Natural killer cell (primary cell): ENCODE measurements around the gene MYO16. TPM values are rescaled to one million over a fixed set of nuclear protein-coding genes. Genes with fewer than 3 reads are reported as not detected.

Experiments
- ATAC-seq, 3 donors: fragments of 150-1000 bp in 2 of 3; fragments of 200-7000 bp in 1 of 3; cut with Tn5 transposase; 1 replicate in 1 of 3; 2 replicates in 2 of 3; pipeline ENCODE4 v1.10.0; 2021; ENCODE audit warnings: mild to moderate bottlenecking in 2 of 3, moderate library complexity in 2 of 3
- DNase-seq, 2 donors: peaks; one replicate each; pipeline versions ENCODE4 v3.0.0 to v3.0.0-alpha.2; 2013 to 2021; ENCODE audit warnings: mixed read lengths in 1 of 2
- H3K27ac ChIP-seq: one replicate; pipeline ENCODE4 v1.5.1; 2013; ENCODE audit warnings: mild to moderate bottlenecking, low read length
- H3K27me3 ChIP-seq: one replicate; pipeline ENCODE4 v1.6.1; 2013; ENCODE audit warnings: low read length; ENCODE audit not compliant: control insufficient read depth, insufficient read depth
- H3K36me3 ChIP-seq: one replicate; pipeline ENCODE4 v1.6.1; 2013; ENCODE audit warnings: low read length; ENCODE audit not compliant: control insufficient read depth, insufficient read depth
- H3K4me1 ChIP-seq: one replicate; pipeline ENCODE4 v1.6.1; 2013; ENCODE audit warnings: low read length; ENCODE audit not compliant: control insufficient read depth, insufficient read depth
- H3K4me3 ChIP-seq: one replicate; pipeline ENCODE4 v1.5.1; 2013; ENCODE audit warnings: low read length
- H3K9me3 ChIP-seq: one replicate; pipeline ENCODE4 v1.6.1; 2013; ENCODE audit warnings: low read length; ENCODE audit not compliant: control insufficient read depth, insufficient read depth
- H3K27ac Mint-ChIP-seq, 2 donors: one replicate each; pipeline ENCODE4 v1.8.0; 2022; ENCODE audit warnings: mild to moderate bottlenecking in 2 of 2, mixed read lengths in 2 of 2, moderate library complexity in 1 of 2
- H3K27me3 Mint-ChIP-seq, 2 donors: one replicate each; pipeline ENCODE4 v1.8.0; 2022; ENCODE audit warnings: low read depth in 2 of 2, mixed read lengths in 2 of 2
- H3K36me3 Mint-ChIP-seq: one replicate; pipeline ENCODE4 v1.8.0; 2022; ENCODE audit warnings: mixed read lengths
- H3K4me1 Mint-ChIP-seq, 2 donors: one replicate each; pipeline ENCODE4 v1.8.0; 2022; ENCODE audit warnings: mixed read lengths in 2 of 2
- H3K4me3 Mint-ChIP-seq: one replicate; pipeline ENCODE4 v1.8.0; 2022; ENCODE audit warnings: mild to moderate bottlenecking, moderate library complexity, mixed read lengths
- H3K9me3 Mint-ChIP-seq, 2 donors: one replicate each; pipeline ENCODE4 v1.8.0; 2022; ENCODE audit warnings: mixed read lengths in 2 of 2
- CTCF ChIP-seq: fragments of 200-600 bp; IDR thresholded peaks from one replicate; pipeline ENCODE4 v1.8.0; 2022; ENCODE audit warnings: antibody characterized with exemption
- WGBS: methylation state at CpG from one replicate; pipeline ENCODE4 v1.1.7; 2013; ENCODE audit warnings: missing lambda C conversion rate; ENCODE audit not compliant: insufficient coverage; 5-methylcytosine and 5-hydroxymethylcytosine counted together
- intact Hi-C: fragments of 100-400 bp; cut with micrococcal nuclease; formaldehyde crosslinking; loops from one replicate; pipeline ENCODE4 v1.14.2; 2022
- total RNA-seq, 4 donors: library from RNA; stranded (reverse); fragments of 120-200 nt in 1 of 4; gene quantifications; one replicate each; pipeline versions ENCODE4 v1.2.3 to v1.2.4, GENCODE V29; 2013 to 2022

The MYO16 gene
- total RNA-seq, 3 donors from 2014 or later (not counting 1 experiment from before 2014, with no cell fraction given), result 0.28 TPM; not detected in 2

DNA sequence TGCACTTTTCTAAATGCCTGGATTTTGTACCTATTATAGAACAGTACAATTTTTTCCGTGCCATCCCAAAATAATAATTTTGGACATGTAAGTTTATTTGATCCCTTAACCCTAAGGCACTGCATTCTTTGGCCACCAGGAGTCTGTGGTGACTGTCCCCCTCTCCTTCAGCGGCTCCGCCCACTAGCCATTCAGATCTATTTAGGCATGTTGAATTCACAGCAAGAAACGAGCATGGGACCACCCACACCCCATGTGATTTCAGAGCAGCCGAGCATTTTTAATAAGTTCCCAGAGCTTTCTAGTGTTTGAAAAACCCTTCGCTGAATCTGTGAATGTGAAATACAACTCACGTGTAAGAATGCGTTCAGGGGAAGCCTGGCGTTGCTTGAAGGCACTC lies 567.5 kb downstream of the MYO16 start:
- no peak for DNase-seq
- no peaks in the 10 kb centered on the region for H3K4me1 Mint-ChIP-seq

DNA sequence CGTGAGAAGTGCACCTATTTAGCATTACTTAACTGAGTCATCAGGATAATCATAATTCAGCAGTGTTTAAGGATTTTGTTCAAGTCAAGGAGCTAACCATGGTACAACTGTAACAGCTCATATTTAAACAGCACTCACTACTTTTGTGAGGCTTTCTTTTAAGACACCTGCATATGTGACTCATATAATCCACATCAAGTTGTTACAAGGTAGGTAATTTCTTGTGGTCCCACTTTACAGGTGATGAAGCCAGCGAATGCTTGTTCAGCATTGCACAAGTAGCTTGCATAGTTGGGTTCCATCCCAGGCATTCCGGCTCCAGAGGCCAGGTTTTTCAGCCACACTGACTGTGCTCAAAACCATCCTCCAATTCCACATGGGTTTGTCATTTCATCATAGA lies 569.2 kb downstream of the MYO16 start:
- WGBS, result 90% methylated on average over 2 of the region's 3 CpGs
- H3K4me3 ChIP-seq, result no peak overlapping the region
- Mint-ChIP-seq H3K4me3 (no peak overlapping the region), H3K4me1 (no peaks in the 10 kb centered on the region), H3K9me3 (no peaks in the 10 kb centered on the region), H3K36me3 (no peaks in the 10 kb centered on the region), H3K27me3 (peaks cover 8 to 26% of the 10 kb centered on the region in 2 donors), H3K27ac (no peak overlapping the region)
- intact Hi-C loops, result no loop called here
- H3K27me3 ChIP-seq, result no peaks in the 10 kb centered on the region
- no peak for TF ChIP-seq CTCF
- no peaks in the 10 kb centered on the region for H3K9me3 ChIP-seq
- ATAC-seq (no peak), DNase-seq (no peak)
- no peak overlapping the region for H3K27ac ChIP-seq
- H3K4me1 ChIP-seq, result no peaks in the 10 kb centered on the region
- no peaks in the 10 kb centered on the region for H3K36me3 ChIP-seq

More for the DNA sequence above, 567.5 kb downstream of the MYO16 start:
- Mint-ChIP-seq H3K27ac (no peak overlapping the region), H3K27me3 (peaks cover 13 to 36% of the 10 kb centered on the region in 2 donors), H3K36me3 (no peaks in the 10 kb centered on the region), H3K4me3 (no peak overlapping the region), H3K9me3 (no peaks in the 10 kb centered on the region)
- H3K4me3 ChIP-seq, result no peak overlapping the region
- TF ChIP-seq CTCF, result no peak
- H3K9me3 ChIP-seq, result no peaks in the 10 kb centered on the region
- H3K4me1 ChIP-seq, result no peaks in the 10 kb centered on the region
- H3K27ac ChIP-seq, result no peak overlapping the region
- no peaks in the 10 kb centered on the region for H3K27me3 ChIP-seq
- no peaks in the 10 kb centered on the region for H3K36me3 ChIP-seq
- ATAC-seq, result no peak
- 86% methylated on average over 9 of the region's 9 CpGs for WGBS
- intact Hi-C loops, result no loop called here

- no peaks in the 10 kb centered on the region for H3K36me3 Mint-ChIP-seq
- peaks cover 6 to 19% of the 10 kb centered on the region in 2 donors for H3K27me3 Mint-ChIP-seq
- H3K4me3 Mint-ChIP-seq, result no peak overlapping the region
- ATAC-seq (no peak), DNase-seq (no peak)
- no peak overlapping the region for H3K27ac Mint-ChIP-seq
- intact Hi-C loops, result no loop called here
- Histone ChIP-seq H3K27ac (no peak overlapping the region), H3K36me3 (no peaks in the 10 kb centered on the region), H3K4me3 (no peak overlapping the region), H3K4me1 (no peaks in the 10 kb centered on the region), H3K27me3 (no peaks in the 10 kb centered on the region), H3K9me3 (no peaks in the 10 kb centered on the region)
- no peaks in the 10 kb centered on the region for H3K4me1 Mint-ChIP-seq
- no peak for TF ChIP-seq CTCF
- no peaks in the 10 kb centered on the region for H3K9me3 Mint-ChIP-seq
- WGBS, result 82% methylated on average over 4 of the region's 4 CpGs
Measured at GRCh38 chr13:109199280-109199679, 569.9 kb downstream of the MYO16 start.

DNA sequence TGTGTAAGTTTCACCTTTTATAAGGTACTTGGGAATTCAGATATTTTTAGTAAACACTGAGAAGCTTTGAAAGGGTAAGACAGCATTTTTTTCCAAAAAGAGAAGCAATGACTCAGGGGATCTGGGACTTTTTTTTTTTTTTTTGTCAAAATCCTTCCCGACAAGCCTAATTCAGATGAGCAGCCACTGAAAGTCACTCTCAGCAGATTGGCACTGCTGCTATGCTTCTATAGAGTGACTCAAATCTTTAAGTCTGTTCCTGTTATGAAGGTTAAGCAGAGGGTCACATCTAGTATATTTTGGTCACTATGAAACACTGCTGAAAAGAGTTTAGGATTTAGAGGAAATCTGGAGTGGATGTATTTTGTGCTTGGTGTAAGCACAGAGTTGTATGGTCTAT lies 571.1 kb downstream of the MYO16 start:
- intact Hi-C loops, result no loop called here
- WGBS, result 71% methylated on average over 1 of the region's 1 CpG

More for the DNA sequence above, 571.1 kb downstream of the MYO16 start:
- no peaks in the 10 kb centered on the region for H3K36me3 ChIP-seq
- H3K4me1 ChIP-seq, result no peaks in the 10 kb centered on the region
- Mint-ChIP-seq H3K4me1 (no peaks in the 10 kb centered on the region), H3K4me3 (no peak overlapping the region), H3K27ac (no peak overlapping the region), H3K36me3 (no peaks in the 10 kb centered on the region), H3K9me3 (no peaks in the 10 kb centered on the region), H3K27me3 (peaks cover 7 to 16% of the 10 kb centered on the region in 2 donors)
- no peak overlapping the region for H3K27ac ChIP-seq
- H3K27me3 ChIP-seq, result no peaks in the 10 kb centered on the region
- TF ChIP-seq CTCF, result no peak
- no peak overlapping the region for H3K4me3 ChIP-seq
- no peaks in the 10 kb centered on the region for H3K9me3 ChIP-seq
- DNase-seq (no peak), ATAC-seq (no peak)
